SK-N-MC (cell line): ENCODE results near the gene LHX2.

Experiments
- DNase-seq: peaks from one replicate; pipeline ENCODE4 v3.0.0-alpha.2; 2011; ENCODE audit warnings: low read depth, low spot score
- H3K27ac ChIP-seq: fragments of 200-600 bp; sonication (generic); 2 replicates; pipeline ENCODE4 v1.5.1; 2016; ENCODE audit warnings: mixed run types
- H3K36me3 ChIP-seq: fragments of 200-600 bp; sonication (generic); 2 replicates; pipeline ENCODE4 v1.6.1; 2017; ENCODE audit warnings: antibody characterized with exemption, low read length, mixed read lengths; ENCODE audit not compliant: insufficient read depth
- H3K4me3 ChIP-seq: fragments of 200-600 bp; sonication (generic); 2 replicates; pipeline ENCODE4 v1.5.1; 2016
- H3K9ac ChIP-seq: fragments of 200-600 bp; sonication (generic); 2 replicates; pipeline ENCODE4 v1.8.0; 2017; ENCODE audit warnings: mixed run types, mixed read lengths; ENCODE audit not compliant: insufficient read length
- H3K9me3 ChIP-seq: fragments of 200-600 bp; sonication (generic); 2 replicates; pipeline ENCODE4 v1.6.1; 2017; ENCODE audit warnings: low read depth, mild to moderate bottlenecking, antibody characterized with exemption, low read length, moderate library complexity, mixed read lengths
- EZH2 ChIP-seq: fragments of 200-600 bp; sonication (generic); IDR thresholded peaks from one replicate; pipeline ENCODE4 v1.6.1; 2017; ENCODE audit warnings: antibody characterized with exemption
- FOXP2 ChIP-seq: optimal IDR thresholded peaks from 2 replicates; pipeline ENCODE3; 2011; ENCODE audit warnings: mild to moderate bottlenecking, moderate library complexity; ENCODE audit not compliant: insufficient read depth; ENCODE audit errors: extremely low read length, control extremely low read depth
- POLR2AphosphoS5 ChIP-seq: IDR thresholded peaks from 2 replicates; pipeline ENCODE4 v1.6.1; 2012; ENCODE audit warnings: mild to moderate bottlenecking, low read depth, low read length, borderline replicate concordance

LHX2 gene

DNA sequence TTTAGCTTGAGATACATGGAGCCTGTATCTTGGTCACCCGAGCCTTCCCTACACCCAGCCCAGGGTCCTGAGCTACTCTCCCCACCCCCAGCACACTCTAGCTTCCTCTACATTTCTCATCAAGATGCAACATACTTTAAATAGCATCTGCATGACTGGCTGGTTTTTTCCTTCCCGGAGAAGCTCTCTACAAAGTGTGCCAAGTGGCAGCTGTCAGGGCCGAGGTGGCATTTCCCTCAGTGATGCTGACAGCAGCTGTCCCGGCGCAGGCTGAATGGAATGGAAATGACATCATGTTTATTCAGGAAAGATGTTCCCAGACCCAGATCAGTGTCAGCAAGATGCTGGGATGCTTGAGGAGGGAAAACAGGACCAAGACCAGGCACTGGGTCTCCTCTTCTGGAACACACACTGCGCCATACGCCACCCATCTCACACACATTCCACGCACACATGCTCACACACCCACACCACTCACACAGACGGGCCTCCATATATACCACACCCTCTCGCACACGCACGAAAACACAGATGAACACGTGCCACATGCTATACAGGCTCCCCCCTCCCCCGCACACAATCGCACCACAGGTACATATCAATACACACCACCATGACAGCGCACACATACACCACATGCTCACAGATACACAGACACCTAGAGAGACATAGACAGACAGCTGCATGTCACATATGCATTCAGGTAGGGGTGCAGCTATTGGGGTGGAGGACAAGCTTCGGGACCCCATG lies 67.8 kb downstream of the LHX2 start:
- no peaks in the 10 kb centered on the region for H3K9me3 ChIP-seq
- no peak overlapping the region for H3K27ac ChIP-seq
- no peak for TF ChIP-seq POLR2AphosphoS5
- TF ChIP-seq EZH2, result no peak
- no peak for TF ChIP-seq FOXP2
- H3K9ac ChIP-seq, result no peak overlapping the region
- H3K4me3 ChIP-seq, result no peak overlapping the region
- no peak for DNase-seq
- H3K36me3 ChIP-seq, result no peaks in the 10 kb centered on the region

DNA sequence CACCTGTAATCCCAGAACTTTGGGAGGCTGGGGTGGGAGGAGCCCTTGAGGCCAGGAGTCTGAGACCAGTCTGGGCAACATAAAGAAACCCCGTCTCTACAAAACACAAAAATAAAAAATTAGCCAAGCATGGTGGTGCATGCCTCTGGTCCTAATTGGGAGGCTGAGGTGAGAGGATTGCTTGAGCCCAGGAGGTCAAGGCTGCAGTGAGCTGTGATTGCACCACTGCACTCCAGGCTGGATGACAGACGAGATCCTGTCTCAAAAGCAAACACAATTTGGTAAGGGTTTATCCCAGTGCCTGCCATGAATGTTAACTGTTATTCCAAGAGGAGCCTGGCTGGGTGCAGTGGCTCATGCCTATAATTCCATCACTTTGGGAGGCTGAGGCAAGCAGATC lies 71.1 kb downstream of the LHX2 start:
- no peak for DNase-seq
- Histone ChIP-seq H3K9me3 (no peaks in the 10 kb centered on the region), H3K9ac (no peak overlapping the region), H3K36me3 (no peaks in the 10 kb centered on the region), H3K4me3 (no peak overlapping the region), H3K27ac (no peak overlapping the region)
- TF ChIP-seq POLR2AphosphoS5, result no peak
- TF ChIP-seq FOXP2, result no peak
- no peak for TF ChIP-seq EZH2
